ENCODE results near the gene DCN. TPM values are rescaled to one million over a fixed set of nuclear protein-coding genes. Genes with fewer than 3 reads are reported as not detected.

DCN gene
- total RNA-seq, 4 donors from 2014 or later, result 1,699 to 4,675 (median 2,258) TPM

GRCh38 chr12:91203610-91204009, 21.0 kb upstream of the DCN start:
- H3K27ac ChIP-seq, result no peak overlapping the region
- H3K27me3 ChIP-seq, result no peaks in the 10 kb centered on the region
- DNase-seq, result no peak
- no peak for TF ChIP-seq CTCF (IDR thresholded peaks at IDR 0.05)
- no peak for TF ChIP-seq POLR2A (IDR thresholded peaks at IDR 0.05)
- intact Hi-C loops (cut with DNase I; ENCODE audit: low total_unique reads), result no loop called here
- H3K4me3 ChIP-seq, result no peak overlapping the region
- no peaks in the 10 kb centered on the region for H3K9me3 ChIP-seq
- H3K36me3 ChIP-seq, result no peaks in the 10 kb centered on the region
- H3K4me1 ChIP-seq, result no peaks in the 10 kb centered on the region

- TF ChIP-seq CTCF (IDR thresholded peaks at IDR 0.05) (no peak), POLR2A (IDR thresholded peaks at IDR 0.05) (no peak)
- Histone ChIP-seq H3K9me3 (no peaks in the 10 kb centered on the region), H3K4me1 (no peaks in the 10 kb centered on the region), H3K36me3 (no peaks in the 10 kb centered on the region), H3K27me3 (no peaks in the 10 kb centered on the region), H3K4me3 (no peak overlapping the region), H3K27ac (no peak overlapping the region)
- no peak for DNase-seq
- intact Hi-C loops (cut with DNase I; ENCODE audit: low total_unique reads), result no loop called here
Observed at GRCh38 chr12:91202390-91202789, 19.8 kb upstream of the DCN start.

- Histone ChIP-seq H3K27me3 (no peaks in the 10 kb centered on the region), H3K4me1 (no peaks in the 10 kb centered on the region), H3K36me3 (no peaks in the 10 kb centered on the region), H3K9me3 (peaks cover 0 to 7% of the 10 kb centered on the region in 2 donors), H3K4me3 (no peak overlapping the region), H3K27ac (no peak overlapping the region)
- intact Hi-C loops (cut with DNase I; ENCODE audit: low total_unique reads), result no loop called here
- no peak for TF ChIP-seq CTCF (IDR thresholded peaks at IDR 0.05)
- no peak for TF ChIP-seq POLR2A (IDR thresholded peaks at IDR 0.05)
- DNase-seq, result no peak
Observed at GRCh38 chr12:91196436-91196835, 13.8 kb upstream of the DCN start.

- intact Hi-C loops (cut with DNase I; ENCODE audit: low total_unique reads), result no loop called here
- H3K27me3 ChIP-seq, result no peaks in the 10 kb centered on the region
- H3K36me3 ChIP-seq, result no peaks in the 10 kb centered on the region
- DNase-seq, result no peak
- H3K9me3 ChIP-seq, result peaks cover 0 to 7% of the 10 kb centered on the region in 2 donors
- no peak overlapping the region for H3K27ac ChIP-seq
- H3K4me3 ChIP-seq, result no peak overlapping the region
- no peak for TF ChIP-seq POLR2A (IDR thresholded peaks at IDR 0.05)
- no peak for TF ChIP-seq CTCF (IDR thresholded peaks at IDR 0.05)
- no peaks in the 10 kb centered on the region for H3K4me1 ChIP-seq
Observed at GRCh38 chr12:91194500-91194899, 11.9 kb upstream of the DCN start.

- H3K27ac ChIP-seq, result peak overlapping the region in 1 of 2 donors; percentile 3
- intact Hi-C loops (cut with DNase I; ENCODE audit: low total_unique reads), result no loop called here
- DNase-seq, result no peak
Observed at GRCh38 chr12:91191513-91192111, 9.0 kb upstream of the DCN start.

More at GRCh38 chr12:91191513-91192111, 9.0 kb upstream of the DCN start:
- Histone ChIP-seq H3K9me3 (peaks cover 0 to 6% of the 10 kb centered on the region in 2 donors), H3K36me3 (no peaks in the 10 kb centered on the region), H3K27me3 (no peaks in the 10 kb centered on the region), H3K4me3 (no peak overlapping the region), H3K4me1 (peaks cover 0 to 2% of the 10 kb centered on the region in 2 donors)
- TF ChIP-seq CTCF (IDR thresholded peaks at IDR 0.05) (no peak), POLR2A (IDR thresholded peaks at IDR 0.05) (no peak)
